Spleen (tissue), 7 donors: Measurements from ENCODE around the gene ASF1B.
A peak's percentile ranks its signal among the peaks of the same experiment; 100 is the strongest.

ENCODE experiments used
- CTCF ChIP-seq, 11 experiments: fragments of 200-600 bp in 7 of 11; fragments of 450-650 bp in 4 of 11; sonication (generic) in 4 of 11; IDR thresholded peaks in 8 of 11; conservative IDR thresholded peaks in 3 of 11; 1 replicate in 7 of 11; 2 replicates in 4 of 11; pipeline versions ENCODE4 v1.4.0 to v1.8.0; 2016 to 2021; ENCODE audit warnings: antibody characterized with exemption in 11 of 11, inconsistent platforms in 4 of 11, mild to moderate bottlenecking in 1 of 11
- POLR2A ChIP-seq, 3 donors: fragments of 450-650 bp; IDR thresholded peaks; one replicate each; pipeline ENCODE4 v1.5.1; 2017; ENCODE audit warnings: antibody characterized with exemption in 3 of 3, mild to moderate bottlenecking in 1 of 3
- POLR2AphosphoS5 ChIP-seq, 3 donors: sonication (generic); formaldehyde crosslinking; IDR thresholded peaks; one replicate each; pipeline ENCODE4 v1.5.1; 2017; ENCODE audit warnings: antibody characterized with exemption in 3 of 3
- donor health status: DM: no; HTN: no; CAD: no; lungs with moderate emphysema.
- donor health status: DM: no; HTN: no; CAD: no.
- donor health status: DM: no; HTN: no; CAD: no.

GRCh38 chr19:14114854-14115253, 21.5 kb downstream of the ASF1B start:
- TF ChIP-seq POLR2A (IDR thresholded peaks at IDR 0.05) (no peak), CTCF (IDR thresholded peaks at IDR 0.05 in 8 of 11, conservative IDR thresholded peaks at IDR 0.05 in 3 of 11) (peak; percentile 56 to 86 (median 75)), POLR2AphosphoS5 (IDR thresholded peaks at IDR 0.05) (peak; percentile 42 to 54 (median 53))
